ENCODE results near the gene SOX1.
A peak's percentile ranks its signal among the peaks of the same experiment; 100 is the strongest.

SOX1 gene

GRCh38 chr13:112067116-112067741 lies at the start of gene SOX1:
Gene SOX1 (plus strand): TSS chr13:112067149. CDS start chr13:112067659, 510 bp downstream.
- peak within 1 kb of the TSS; percentile 42 for H3K9ac ChIP-seq (ENCODE audit: insufficient read length, low read depth)
- no peaks in the 10 kb centered on the region for H3K36me3 ChIP-seq (ENCODE audit: insufficient read depth, insufficient read length, low read length)
- DNase-seq (ENCODE audit: low read depth, low spot score), result no peak
- peaks cover 90% of the 10 kb centered on the region for H3K27me3 ChIP-seq (ENCODE audit: insufficient read depth, insufficient read length)
- TF ChIP-seq YY1 (IDR thresholded peaks at IDR 0.05; ENCODE audit: insufficient read depth, insufficient read length), result no peak
- TF ChIP-seq SUZ12 (IDR thresholded peaks at IDR 0.05; ENCODE audit: extremely low read depth, insufficient read depth, insufficient read length), result peak; percentile 57
- H3K4me1 ChIP-seq (ENCODE audit: insufficient read depth, insufficient read length), result no peaks in the 10 kb centered on the region
- H3K9me3 ChIP-seq (ENCODE audit: insufficient read depth, low read length), result no peaks in the 10 kb centered on the region
- peak within 1 kb of the TSS; percentile 32 for H3K4me3 ChIP-seq (ENCODE audit: insufficient read length, low read depth)

DNA sequence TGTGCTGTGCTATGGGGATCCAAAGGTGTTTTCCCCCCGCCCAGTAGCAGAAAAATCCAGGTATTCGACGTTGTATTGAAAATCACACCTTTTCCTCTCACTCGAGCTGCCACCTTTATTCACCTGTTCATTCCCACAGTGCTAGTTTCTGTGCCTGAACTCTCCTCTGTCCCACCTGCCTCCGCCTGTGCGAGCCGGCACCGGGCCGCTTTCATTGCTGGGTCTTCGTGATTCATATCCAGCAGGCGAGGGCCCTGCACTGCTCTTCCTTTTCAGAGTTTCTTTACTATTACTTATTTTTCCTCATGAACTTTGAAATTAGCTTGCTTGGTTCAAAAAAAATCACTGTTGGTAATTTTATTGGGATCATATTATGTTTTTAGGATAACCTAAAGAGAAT lies 42.4 kb upstream of the SOX1 start:
- TF ChIP-seq ZNF274 (IDR thresholded peaks at IDR 0.05; ENCODE audit: low read depth, low read length), result no peak
- TF ChIP-seq SUZ12 (IDR thresholded peaks at IDR 0.05; ENCODE audit: extremely low read depth, insufficient read depth, insufficient read length), result no peak
- no peak for TF ChIP-seq YY1 (IDR thresholded peaks at IDR 0.05; ENCODE audit: insufficient read depth, insufficient read length)
- H3K9ac ChIP-seq (ENCODE audit: insufficient read length, low read depth), result no peak overlapping the region
- H3K4me1 ChIP-seq (ENCODE audit: insufficient read depth, insufficient read length), result no peaks in the 10 kb centered on the region
- no peaks in the 10 kb centered on the region for H3K36me3 ChIP-seq (ENCODE audit: insufficient read depth, insufficient read length, low read length)
- peaks cover 5% of the 10 kb centered on the region; the same call in 1 of the 2 replicates for H3K9me3 ChIP-seq (ENCODE audit: insufficient read depth, low read length)
- no peaks in the 10 kb centered on the region for H3K27me3 ChIP-seq (ENCODE audit: insufficient read depth, insufficient read length)
- H3K4me3 ChIP-seq (ENCODE audit: insufficient read length, low read depth), result no peak overlapping the region
- DNase-seq (ENCODE audit: low read depth, low spot score), result no peak

DNA sequence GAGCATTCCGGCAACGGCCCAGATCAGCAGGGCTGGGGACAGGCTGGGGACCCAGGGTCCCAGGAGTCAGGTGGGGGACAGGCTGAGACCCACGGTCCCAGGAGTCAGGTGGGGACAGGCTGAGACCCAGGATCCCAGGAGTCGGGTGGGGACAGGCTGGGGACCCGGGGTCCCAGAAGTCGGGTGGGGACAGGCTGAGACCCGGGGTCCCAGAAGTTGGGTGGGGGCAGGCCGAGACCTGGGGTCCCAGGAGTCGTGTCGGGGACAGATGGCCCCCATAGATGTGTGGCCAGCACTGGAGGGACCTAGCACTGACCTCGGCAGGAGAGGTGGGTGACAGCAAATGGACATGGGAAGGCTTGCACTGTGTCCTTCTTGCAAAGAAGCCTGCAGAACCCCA lies 39.7 kb upstream of the SOX1 start:
- H3K9ac ChIP-seq (ENCODE audit: insufficient read length, low read depth), result no peak overlapping the region
- no peak for TF ChIP-seq SUZ12 (IDR thresholded peaks at IDR 0.05; ENCODE audit: extremely low read depth, insufficient read depth, insufficient read length)
- TF ChIP-seq ZNF274 (IDR thresholded peaks at IDR 0.05; ENCODE audit: low read depth, low read length), result no peak
- no peak for TF ChIP-seq YY1 (IDR thresholded peaks at IDR 0.05; ENCODE audit: insufficient read depth, insufficient read length)
- no peak overlapping the region for H3K4me3 ChIP-seq (ENCODE audit: insufficient read length, low read depth)
- no peaks in the 10 kb centered on the region for H3K9me3 ChIP-seq (ENCODE audit: insufficient read depth, low read length)
- H3K27me3 ChIP-seq (ENCODE audit: insufficient read depth, insufficient read length), result no peaks in the 10 kb centered on the region
- no peaks in the 10 kb centered on the region for H3K4me1 ChIP-seq (ENCODE audit: insufficient read depth, insufficient read length)
- no peak for DNase-seq (ENCODE audit: low read depth, low spot score)
- H3K36me3 ChIP-seq (ENCODE audit: insufficient read depth, insufficient read length, low read length), result no peaks in the 10 kb centered on the region

DNA sequence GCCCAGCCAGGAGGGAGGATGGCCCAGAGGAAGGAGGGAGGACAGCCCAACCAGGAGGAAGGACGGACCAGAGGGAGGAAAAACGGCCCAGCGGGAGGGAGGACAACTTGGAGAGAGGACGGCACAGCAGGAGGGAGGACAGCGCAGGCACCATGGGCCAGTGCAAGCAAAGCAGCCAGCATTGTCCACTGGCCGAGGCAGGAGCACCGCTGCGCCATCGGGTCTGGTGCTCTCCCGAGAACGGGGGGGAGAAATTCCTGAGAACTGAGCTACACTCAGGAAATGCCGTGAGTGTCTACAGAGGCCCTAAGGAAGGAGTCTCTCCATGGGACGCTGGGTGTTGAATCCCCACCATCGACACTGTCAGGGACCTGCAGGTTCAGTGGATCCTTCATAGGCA lies 38.5 kb upstream of the SOX1 start:
- no peak for DNase-seq (ENCODE audit: low read depth, low spot score)
- Histone ChIP-seq H3K4me3 (ENCODE audit: insufficient read length, low read depth) (no peak overlapping the region), H3K9me3 (ENCODE audit: insufficient read depth, low read length) (no peaks in the 10 kb centered on the region), H3K36me3 (ENCODE audit: insufficient read depth, insufficient read length, low read length) (no peaks in the 10 kb centered on the region), H3K9ac (ENCODE audit: insufficient read length, low read depth) (no peak overlapping the region), H3K27me3 (ENCODE audit: insufficient read depth, insufficient read length) (no peaks in the 10 kb centered on the region), H3K4me1 (ENCODE audit: insufficient read depth, insufficient read length) (no peaks in the 10 kb centered on the region)
- TF ChIP-seq SUZ12 (IDR thresholded peaks at IDR 0.05; ENCODE audit: extremely low read depth, insufficient read depth, insufficient read length) (no peak), ZNF274 (IDR thresholded peaks at IDR 0.05; ENCODE audit: low read depth, low read length) (no peak), YY1 (IDR thresholded peaks at IDR 0.05; ENCODE audit: insufficient read depth, insufficient read length) (no peak)

GRCh38 chr13:112029143-112029542 lies 37.8 kb upstream of the SOX1 start:
- no peak overlapping the region for H3K4me3 ChIP-seq (ENCODE audit: insufficient read length, low read depth)
- H3K27me3 ChIP-seq (ENCODE audit: insufficient read depth, insufficient read length), result no peaks in the 10 kb centered on the region
- no peak for TF ChIP-seq ZNF274 (IDR thresholded peaks at IDR 0.05; ENCODE audit: low read depth, low read length)
- no peak for TF ChIP-seq SUZ12 (IDR thresholded peaks at IDR 0.05; ENCODE audit: extremely low read depth, insufficient read depth, insufficient read length)
- no peak for TF ChIP-seq YY1 (IDR thresholded peaks at IDR 0.05; ENCODE audit: insufficient read depth, insufficient read length)
- no peaks in the 10 kb centered on the region for H3K36me3 ChIP-seq (ENCODE audit: insufficient read depth, insufficient read length, low read length)
- H3K4me1 ChIP-seq (ENCODE audit: insufficient read depth, insufficient read length), result no peaks in the 10 kb centered on the region
- no peaks in the 10 kb centered on the region for H3K9me3 ChIP-seq (ENCODE audit: insufficient read depth, low read length)
- no peak for DNase-seq (ENCODE audit: low read depth, low spot score)
- no peak overlapping the region for H3K9ac ChIP-seq (ENCODE audit: insufficient read length, low read depth)

- Histone ChIP-seq H3K9me3 (ENCODE audit: insufficient read depth, low read length) (no peaks in the 10 kb centered on the region), H3K4me3 (ENCODE audit: insufficient read length, low read depth) (no peak overlapping the region), H3K9ac (ENCODE audit: insufficient read length, low read depth) (no peak overlapping the region), H3K27me3 (ENCODE audit: insufficient read depth, insufficient read length) (no peaks in the 10 kb centered on the region), H3K36me3 (ENCODE audit: insufficient read depth, insufficient read length, low read length) (no peaks in the 10 kb centered on the region), H3K4me1 (ENCODE audit: insufficient read depth, insufficient read length) (peaks cover 3% of the 10 kb centered on the region)
- TF ChIP-seq ZNF274 (IDR thresholded peaks at IDR 0.05; ENCODE audit: low read depth, low read length) (no peak), YY1 (IDR thresholded peaks at IDR 0.05; ENCODE audit: insufficient read depth, insufficient read length) (no peak), SUZ12 (IDR thresholded peaks at IDR 0.05; ENCODE audit: extremely low read depth, insufficient read depth, insufficient read length) (no peak)
- DNase-seq (ENCODE audit: low read depth, low spot score), result no peak
These were observed 34.6 kb upstream of the SOX1 start for GRCh38 chr13:112032186-112032993.

- no peak for DNase-seq (ENCODE audit: low read depth, low spot score)
- Histone ChIP-seq H3K4me1 (ENCODE audit: insufficient read depth, insufficient read length) (peaks cover 3% of the 10 kb centered on the region), H3K9ac (ENCODE audit: insufficient read length, low read depth) (no peak overlapping the region), H3K36me3 (ENCODE audit: insufficient read depth, insufficient read length, low read length) (no peaks in the 10 kb centered on the region), H3K4me3 (ENCODE audit: insufficient read length, low read depth) (no peak overlapping the region), H3K27me3 (ENCODE audit: insufficient read depth, insufficient read length) (no peaks in the 10 kb centered on the region), H3K9me3 (ENCODE audit: insufficient read depth, low read length) (no peaks in the 10 kb centered on the region)
- TF ChIP-seq ZNF274 (IDR thresholded peaks at IDR 0.05; ENCODE audit: low read depth, low read length) (no peak), SUZ12 (IDR thresholded peaks at IDR 0.05; ENCODE audit: extremely low read depth, insufficient read depth, insufficient read length) (no peak), YY1 (IDR thresholded peaks at IDR 0.05; ENCODE audit: insufficient read depth, insufficient read length) (no peak)
These were observed 32.7 kb upstream of the SOX1 start for GRCh38 chr13:112034231-112034630.

All from NT2/D1 (cell line).